Breast epithelium (tissue), 3 donors: ENCODE data around the gene HLA-F.

Source experiments
- CTCF ChIP-seq, 3 donors: fragments of 450-650 bp; IDR thresholded peaks; one replicate each; pipeline ENCODE4 v1.5.1; 2016 to 2017; ENCODE audit warnings: antibody characterized with exemption in 3 of 3, mild to moderate bottlenecking in 3 of 3, moderate library complexity in 3 of 3
- POLR2A ChIP-seq: fragments of 450-650 bp; IDR thresholded peaks from one replicate; pipeline ENCODE4 v1.6.1; 2016; ENCODE audit warnings: antibody characterized with exemption, mild to moderate bottlenecking, moderate library complexity

- TF ChIP-seq CTCF (IDR thresholded peaks at IDR 0.05) (no peak), POLR2A (no peak)
These were observed 14.0 kb upstream of the HLA-F start for GRCh38 chr6:29709188-29709587.
